Keratinocyte (primary cell): ENCODE results near the gene F8.

Experiments used
- EZH2 ChIP-seq: IDR thresholded peaks from one replicate; pipeline ENCODE4 v1.6.1; 2012; ENCODE audit warnings: inconsistent platforms, mild to moderate bottlenecking, low read length, moderate library complexity
- TF ChIP-seq, protein P1 (sequence below), 3 experiments: IDR thresholded peaks in 1 of 3; conservative IDR thresholded peaks in 1 of 3; optimal IDR thresholded peaks in 1 of 3; 2 replicates in 2 of 3; 3 replicates in 1 of 3; pipeline versions ENCODE3 to v1.5.1; 2011; ENCODE audit warnings: low read length in 3 of 3, mild to moderate bottlenecking in 3 of 3, moderate library complexity in 2 of 3, control low read depth in 1 of 3, inconsistent platforms in 1 of 3; ENCODE audit not compliant: insufficient read depth in 2 of 3; ENCODE audit errors: extremely low read depth in 1 of 3

DNA sequence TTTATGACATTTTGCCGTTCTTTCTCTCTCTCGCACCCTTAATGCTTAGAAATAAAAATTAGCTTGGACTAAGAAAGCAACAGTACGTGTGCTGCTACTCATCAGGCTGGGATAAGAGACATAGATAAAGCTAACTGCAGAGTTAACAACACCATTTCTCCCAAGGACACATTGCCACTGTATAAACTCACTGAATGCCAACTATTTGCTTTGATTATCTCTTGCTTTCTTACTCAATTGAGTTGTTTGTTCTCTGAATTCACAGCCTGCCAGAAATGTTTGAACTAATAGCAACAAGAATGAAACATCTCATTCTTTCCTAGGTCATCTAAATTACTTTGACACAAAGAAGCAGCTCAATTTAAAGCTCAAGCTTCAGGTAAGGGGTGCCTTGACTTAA, 34.6 kb downstream of the F8 start:
- TF ChIP-seq, protein P1, sequence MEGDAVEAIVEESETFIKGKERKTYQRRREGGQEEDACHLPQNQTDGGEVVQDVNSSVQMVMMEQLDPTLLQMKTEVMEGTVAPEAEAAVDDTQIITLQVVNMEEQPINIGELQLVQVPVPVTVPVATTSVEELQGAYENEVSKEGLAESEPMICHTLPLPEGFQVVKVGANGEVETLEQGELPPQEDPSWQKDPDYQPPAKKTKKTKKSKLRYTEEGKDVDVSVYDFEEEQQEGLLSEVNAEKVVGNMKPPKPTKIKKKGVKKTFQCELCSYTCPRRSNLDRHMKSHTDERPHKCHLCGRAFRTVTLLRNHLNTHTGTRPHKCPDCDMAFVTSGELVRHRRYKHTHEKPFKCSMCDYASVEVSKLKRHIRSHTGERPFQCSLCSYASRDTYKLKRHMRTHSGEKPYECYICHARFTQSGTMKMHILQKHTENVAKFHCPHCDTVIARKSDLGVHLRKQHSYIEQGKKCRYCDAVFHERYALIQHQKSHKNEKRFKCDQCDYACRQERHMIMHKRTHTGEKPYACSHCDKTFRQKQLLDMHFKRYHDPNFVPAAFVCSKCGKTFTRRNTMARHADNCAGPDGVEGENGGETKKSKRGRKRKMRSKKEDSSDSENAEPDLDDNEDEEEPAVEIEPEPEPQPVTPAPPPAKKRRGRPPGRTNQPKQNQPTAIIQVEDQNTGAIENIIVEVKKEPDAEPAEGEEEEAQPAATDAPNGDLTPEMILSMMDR (optimal IDR thresholded peaks at IDR 0.05 in 1 of 3, IDR thresholded peaks at IDR 0.05 in 1 of 3, conservative IDR thresholded peaks at IDR 0.05 in 1 of 3; ENCODE audit: extremely low read depth in 1 of 3, insufficient read depth in 2 of 3, low read length in 3 of 3), result no peak
- no peak for TF ChIP-seq EZH2
